Kidney (tissue), 14 donors: ENCODE data around the gene CCDC175. TPM values are rescaled to one million over a fixed set of nuclear protein-coding genes. Genes with fewer than 3 reads are reported as not detected.

Source experiments
- DNase-seq, 5 donors: peaks; one replicate each; pipeline ENCODE4 v3.0.0-alpha.2; 2013 to 2020
- FAIRE-seq: peaks from 2 replicates; lab custom pipeline; 2012; peaks lifted over from hg19 to GRCh38; lab: Jason Lieb, UNC
- H3K27ac ChIP-seq, 2 donors: one replicate each; pipeline ENCODE4 v1.7.0; 2013; ENCODE audit warnings: low read depth in 2 of 2, low read length in 2 of 2, inconsistent platforms in 1 of 2
- H3K27me3 ChIP-seq: one replicate; pipeline ENCODE4 v1.7.1; 2013; ENCODE audit warnings: low read length, inconsistent platforms; ENCODE audit not compliant: control insufficient read depth, insufficient read depth
- H3K36me3 ChIP-seq, 3 donors: one replicate each; pipeline versions ENCODE4 v1.7.0 to v1.7.1; 2013; ENCODE audit warnings: low read length in 3 of 3, control low read depth in 1 of 3, inconsistent platforms in 1 of 3; ENCODE audit not compliant: insufficient read depth in 3 of 3, control insufficient read depth in 2 of 3
- H3K4me1 ChIP-seq, 3 donors: one replicate each; pipeline versions ENCODE4 v1.7.0 to v1.7.1; 2013; ENCODE audit warnings: low read length in 3 of 3, inconsistent platforms in 1 of 3, low read depth in 1 of 3; ENCODE audit not compliant: control insufficient read depth in 2 of 3, insufficient read depth in 2 of 3
- H3K4me3 ChIP-seq, 3 donors: one replicate each; pipeline versions ENCODE4 v1.7.0 to v1.8.1; 2013; ENCODE audit warnings: low read length in 3 of 3, control low read depth in 1 of 3, inconsistent platforms in 1 of 3
- H3K9ac ChIP-seq, 3 donors: one replicate each; pipeline versions ENCODE4 v1.7.0 to v1.7.1; 2013; ENCODE audit warnings: low read length in 3 of 3, control low read depth in 1 of 3, inconsistent platforms in 1 of 3
- H3K9me3 ChIP-seq, 3 donors: one replicate each; pipeline versions ENCODE4 v1.7.0 to v1.7.1; 2013; ENCODE audit warnings: low read length in 3 of 3, control low read depth in 1 of 3, inconsistent platforms in 1 of 3; ENCODE audit not compliant: control insufficient read depth in 2 of 3, insufficient read depth in 1 of 3
- intact Hi-C: fragments of 100-400 bp; cut with DNase I; formaldehyde crosslinking; loops from one replicate; pipeline ENCODE4 v1.11.1; 2022
- polyA plus RNA-seq: library from polyadenylated mRNA; stranded (reverse); fragments of 350-450 nt; fragmentation: Illumina TruSeq; extraction: RNeasy Lipid Tissue Mini Kit (QIAGEN cat#74804); gene quantifications from one replicate; pipeline ENCODE4 v1.2.3, GENCODE V29; 2014; ENCODE audit warnings: low read depth, low replicate concordance; ENCODE audit not compliant: insufficient read depth
- total RNA-seq: library from RNA; stranded (reverse); fragmentation: NEBNext Ultra II Directional; extraction: Animal tissue kit (Norgen Biotek cat#: 25700); gene quantifications from one replicate; pipeline ENCODE4 v1.2.1, GENCODE V29; 2021
- TF ChIP-seq, protein P1 (sequence below): IDR thresholded peaks from 3 replicates; pipeline ENCODE4 v1.5.1; 2012; ENCODE audit warnings: mild to moderate bottlenecking, moderate library complexity, borderline replicate concordance; ENCODE audit not compliant: insufficient read depth; ENCODE audit errors: extremely low read depth
- donor health status: control.
- donor health status: control.
- donor health status: control.
- donor health status: control.
- donor health status: control.
- donor health status: DM: yes; HTN: yes; CAD: no.
- donor health status: Normal renal cell carcinoma (clear cell type).

The CCDC175 gene
- total and polyA plus RNA-seq, 2 donors from 2014 or later, result not detected

DNA sequence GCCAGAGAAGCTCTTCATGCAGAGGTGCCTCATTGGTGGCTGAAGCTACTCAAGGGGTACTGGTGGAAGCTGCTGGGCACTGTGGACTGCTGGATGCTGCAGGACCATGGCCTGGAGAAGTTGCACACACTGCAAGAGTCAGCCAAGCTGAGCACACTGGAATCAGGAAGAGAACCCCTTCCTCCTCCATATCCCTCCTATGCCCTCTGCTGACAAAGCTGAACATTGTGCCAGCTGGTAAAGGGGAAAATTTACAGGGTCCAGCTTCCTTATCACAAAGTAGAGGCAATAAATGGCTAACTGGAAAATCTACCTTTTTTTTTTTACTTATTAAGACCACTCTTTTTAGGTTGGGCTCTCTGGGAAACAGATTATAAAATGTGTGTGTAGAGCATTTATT lies 6.5 kb downstream of the CCDC175 start:
- TF ChIP-seq, protein P1, sequence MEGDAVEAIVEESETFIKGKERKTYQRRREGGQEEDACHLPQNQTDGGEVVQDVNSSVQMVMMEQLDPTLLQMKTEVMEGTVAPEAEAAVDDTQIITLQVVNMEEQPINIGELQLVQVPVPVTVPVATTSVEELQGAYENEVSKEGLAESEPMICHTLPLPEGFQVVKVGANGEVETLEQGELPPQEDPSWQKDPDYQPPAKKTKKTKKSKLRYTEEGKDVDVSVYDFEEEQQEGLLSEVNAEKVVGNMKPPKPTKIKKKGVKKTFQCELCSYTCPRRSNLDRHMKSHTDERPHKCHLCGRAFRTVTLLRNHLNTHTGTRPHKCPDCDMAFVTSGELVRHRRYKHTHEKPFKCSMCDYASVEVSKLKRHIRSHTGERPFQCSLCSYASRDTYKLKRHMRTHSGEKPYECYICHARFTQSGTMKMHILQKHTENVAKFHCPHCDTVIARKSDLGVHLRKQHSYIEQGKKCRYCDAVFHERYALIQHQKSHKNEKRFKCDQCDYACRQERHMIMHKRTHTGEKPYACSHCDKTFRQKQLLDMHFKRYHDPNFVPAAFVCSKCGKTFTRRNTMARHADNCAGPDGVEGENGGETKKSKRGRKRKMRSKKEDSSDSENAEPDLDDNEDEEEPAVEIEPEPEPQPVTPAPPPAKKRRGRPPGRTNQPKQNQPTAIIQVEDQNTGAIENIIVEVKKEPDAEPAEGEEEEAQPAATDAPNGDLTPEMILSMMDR, result no peak
- DNase-seq, result peak in 1 of 5 donors; percentile 17
- Histone ChIP-seq H3K4me1 (no peaks in the 10 kb centered on the region), H3K9ac (no peak overlapping the region), H3K27me3 (no peaks in the 10 kb centered on the region), H3K36me3 (no peaks in the 10 kb centered on the region), H3K9me3 (no peaks in the 10 kb centered on the region), H3K27ac (no peak overlapping the region), H3K4me3 (no peak overlapping the region)
- FAIRE-seq, result no peak
- intact Hi-C loops, result no loop called here

DNA sequence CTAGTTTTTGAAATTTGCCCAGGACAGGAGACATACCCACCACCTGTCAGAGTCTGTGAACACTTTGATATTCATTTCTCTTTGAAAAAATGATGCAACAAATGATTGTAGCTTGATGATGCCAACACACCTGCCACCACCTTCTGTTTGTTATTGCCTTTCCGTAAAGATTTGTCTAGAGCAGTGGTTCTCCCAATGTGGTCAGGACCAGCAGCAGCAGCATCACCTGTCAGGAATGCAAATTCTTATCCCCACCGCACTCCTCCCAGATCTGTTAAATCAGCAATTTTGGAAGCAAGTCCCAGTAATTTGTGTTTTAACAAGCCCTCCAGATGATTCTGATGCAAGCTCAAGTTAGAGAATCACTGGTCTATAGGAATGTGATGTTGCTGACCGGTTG lies 9.9 kb downstream of the CCDC175 start:
- no peak overlapping the region for H3K4me3 ChIP-seq
- no peaks in the 10 kb centered on the region for H3K36me3 ChIP-seq
- no peak overlapping the region for H3K9ac ChIP-seq
- no peak overlapping the region for H3K27ac ChIP-seq
- FAIRE-seq (no peak), DNase-seq (no peak)
- no peaks in the 10 kb centered on the region for H3K9me3 ChIP-seq
- H3K27me3 ChIP-seq, result no peaks in the 10 kb centered on the region
- TF ChIP-seq, protein P1, result no peak
- intact Hi-C loops, result no loop called here
- H3K4me1 ChIP-seq, result no peaks in the 10 kb centered on the region

DNA sequence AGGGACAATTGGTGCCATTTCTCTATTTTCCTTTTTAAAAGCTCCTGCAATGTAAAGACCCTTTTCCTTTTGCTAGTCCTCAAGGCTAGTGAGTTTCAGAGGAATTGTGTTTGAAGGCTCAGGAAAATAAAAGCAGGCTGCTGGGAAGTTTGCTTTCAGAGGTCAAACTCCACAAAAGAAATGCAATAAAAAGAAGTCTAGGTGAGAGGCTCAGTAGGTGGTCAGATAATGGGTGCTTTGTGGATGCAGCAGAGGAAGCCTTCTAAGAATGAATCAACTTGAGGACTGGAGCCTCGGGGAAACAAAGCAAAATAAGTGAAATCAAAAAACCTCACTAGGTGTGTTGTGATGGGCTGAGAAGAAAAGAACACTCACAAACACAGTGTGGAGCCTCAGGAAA lies 10.3 kb downstream of the CCDC175 start:
- H3K9me3 ChIP-seq, result no peaks in the 10 kb centered on the region
- no peaks in the 10 kb centered on the region for H3K36me3 ChIP-seq
- no peak overlapping the region for H3K9ac ChIP-seq
- FAIRE-seq, result no peak
- no peaks in the 10 kb centered on the region for H3K4me1 ChIP-seq
- H3K27ac ChIP-seq, result no peak overlapping the region
- TF ChIP-seq, protein P1, result no peak
- H3K4me3 ChIP-seq, result no peak overlapping the region
- intact Hi-C loops, result no loop called here
- no peaks in the 10 kb centered on the region for H3K27me3 ChIP-seq
- no peak for DNase-seq

DNA sequence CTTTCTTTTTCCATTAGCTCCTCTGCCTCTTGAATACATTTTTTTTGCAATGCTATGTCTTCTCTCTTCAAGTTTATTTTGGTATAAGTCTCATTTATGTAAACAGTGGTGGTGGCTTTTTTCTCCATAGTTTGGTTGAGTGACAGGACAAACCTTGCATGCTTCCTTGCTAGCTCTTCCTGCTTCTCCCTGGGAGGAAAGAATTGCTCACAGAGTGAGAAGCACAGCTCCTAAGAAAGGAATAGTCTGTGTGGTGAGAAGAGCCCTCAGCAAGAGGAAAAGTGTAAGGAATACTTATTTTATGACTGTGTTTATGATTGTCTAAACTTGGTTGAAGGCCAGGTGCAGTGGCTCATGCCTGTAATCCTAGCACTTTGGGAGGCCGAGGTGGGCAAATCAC lies 11.5 kb downstream of the CCDC175 start:
- Histone ChIP-seq H3K4me3 (no peak overlapping the region), H3K27ac (no peak overlapping the region), H3K9me3 (no peaks in the 10 kb centered on the region), H3K36me3 (no peaks in the 10 kb centered on the region), H3K27me3 (no peaks in the 10 kb centered on the region), H3K9ac (no peak overlapping the region), H3K4me1 (no peaks in the 10 kb centered on the region)
- FAIRE-seq (no peak), DNase-seq (peak in 2 of 5 donors; percentile 14 to 18)
- intact Hi-C loops, result no loop called here
- TF ChIP-seq, protein P1, result no peak
